Measurements from ENCODE around the gene KRT81. TPM values are rescaled to one million over a fixed set of nuclear protein-coding genes. Genes with fewer than 3 reads are reported as not detected.

KRT81 gene
- total and polyA plus RNA-seq, 2 experiments from 2014 or later = 0.11 to 0.34 TPM

GRCh38 chr12:52266514-52266913, 24.8 kb downstream of the KRT81 start:
- H2AFZ ChIP-seq = no peak overlapping the region
- H3F3A ChIP-seq (ENCODE audit: insufficient read depth) = no peaks in the 10 kb centered on the region; the same call in 1 of the 2 replicates
- no peaks in the 10 kb centered on the region for H3K9me3 ChIP-seq (ENCODE audit: low read depth)
- TF ChIP-seq EZH2 (IDR thresholded peaks at IDR 0.05; ENCODE audit: insufficient read depth, poor library complexity, severe bottlenecking) = no peak
- no peak for TF ChIP-seq EZH2phosphoT487 (IDR thresholded peaks at IDR 0.05; ENCODE audit: insufficient read depth, low read depth)
- H3K79me2 ChIP-seq (ENCODE audit: insufficient read depth) = no peaks in the 10 kb centered on the region
- H3K4me3 ChIP-seq = no peak overlapping the region
- 96 to 100% methylated on average over 2 of the region's 2 CpGs for WGBS, 2 experiments (ENCODE audit: low coverage in 1 of 2, low lambda C conversion rate in 2 of 2, missing lambda C conversion rate in 2 of 2)
- DNase-seq = no peak
- no peak overlapping the region for H3K9ac ChIP-seq
- no peaks in the 10 kb centered on the region for H4K20me1 ChIP-seq (ENCODE audit: insufficient read depth)
- H3K36me3 ChIP-seq (ENCODE audit: low read depth) = no peaks in the 10 kb centered on the region
- no peak overlapping the region for H3K4me2 ChIP-seq (ENCODE audit: unreplicated experiment)
- in situ Hi-C loops (cut with MboI) = no loop called here
- no peaks in the 10 kb centered on the region for H3K27me3 ChIP-seq (replicated peaks; ENCODE audit: insufficient read depth)
- no peak overlapping the region for H3K27ac ChIP-seq
- no peaks in the 10 kb centered on the region for H3K9me2 ChIP-seq (ENCODE audit: insufficient read depth)
- peaks cover 10% of the 10 kb centered on the region; the same call in 1 of the 2 replicates for H3K4me1 ChIP-seq (ENCODE audit: insufficient read depth)

- no peak for TF ChIP-seq EZH2 (IDR thresholded peaks at IDR 0.05; ENCODE audit: insufficient read depth, poor library complexity, severe bottlenecking)
- TF ChIP-seq EZH2phosphoT487 (IDR thresholded peaks at IDR 0.05; ENCODE audit: insufficient read depth, low read depth) = no peak
- no peaks in the 10 kb centered on the region for H4K20me1 ChIP-seq (ENCODE audit: insufficient read depth)
- H3K36me3 ChIP-seq (ENCODE audit: low read depth) = no peaks in the 10 kb centered on the region
- H3K4me2 ChIP-seq (ENCODE audit: unreplicated experiment) = no peak overlapping the region
- peaks cover 13% of the 10 kb centered on the region for H3K27me3 ChIP-seq (replicated peaks; ENCODE audit: insufficient read depth)
- no peak for DNase-seq
- no peak overlapping the region for H3K27ac ChIP-seq
- no peaks in the 10 kb centered on the region for H3K9me3 ChIP-seq (ENCODE audit: low read depth)
- in situ Hi-C loops (cut with MboI) = no loop called here
- no peaks in the 10 kb centered on the region for H3K9me2 ChIP-seq (ENCODE audit: insufficient read depth)
- H3K9ac ChIP-seq = no peak overlapping the region
- H3K4me3 ChIP-seq = no peak overlapping the region
- 39 to 40% methylated on average over 2 of the region's 2 CpGs for WGBS, 2 experiments (ENCODE audit: low coverage in 1 of 2, low lambda C conversion rate in 2 of 2, missing lambda C conversion rate in 2 of 2)
- peaks cover 14% of the 10 kb centered on the region; the same call in 1 of the 2 replicates for H3K4me1 ChIP-seq (ENCODE audit: insufficient read depth)
- H3K79me2 ChIP-seq (ENCODE audit: insufficient read depth) = no peaks in the 10 kb centered on the region
- no peak overlapping the region for H2AFZ ChIP-seq
- no peaks in the 10 kb centered on the region; the same call in 1 of the 2 replicates for H3F3A ChIP-seq (ENCODE audit: insufficient read depth)
Measured at GRCh38 chr12:52264435-52264825, 26.9 kb downstream of the KRT81 start.

DNA sequence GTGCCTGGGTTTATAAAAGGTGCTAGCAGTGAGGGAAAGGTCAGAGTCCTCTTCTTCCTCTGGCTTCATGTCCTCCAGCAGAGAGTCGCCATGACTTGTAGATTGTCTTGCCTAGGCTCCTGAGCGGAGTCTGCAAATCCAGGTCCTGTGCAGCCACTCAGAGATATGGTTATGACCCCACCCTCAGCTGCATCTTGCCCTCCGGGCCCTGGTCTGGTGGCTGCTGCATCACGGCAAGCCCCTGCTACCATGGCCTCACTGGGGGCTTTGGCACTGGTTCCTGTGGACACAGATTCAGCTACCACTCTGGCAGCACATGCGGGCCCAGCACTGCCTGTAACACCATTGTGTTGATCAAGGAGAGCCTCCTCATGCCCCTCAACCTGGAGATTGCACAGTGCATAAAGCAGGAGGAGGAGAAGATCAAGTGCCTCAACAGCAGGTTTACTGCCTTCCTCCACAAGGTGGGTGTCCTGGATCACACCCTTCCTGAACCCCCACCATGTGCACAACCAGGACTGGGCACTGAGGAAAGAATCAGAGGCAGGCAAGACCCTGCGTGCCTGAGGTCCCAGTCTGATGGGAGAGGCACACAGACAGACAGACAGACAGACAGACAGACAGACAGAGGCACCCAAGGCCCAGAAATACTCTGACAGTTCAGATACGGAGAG, 27.4 kb downstream of the KRT81 start:
- Histone ChIP-seq H3K79me2 (ENCODE audit: insufficient read depth) (no peaks in the 10 kb centered on the region), H3K9ac (no peak overlapping the region), H3K27me3 (replicated peaks; ENCODE audit: insufficient read depth) (peaks cover 19% of the 10 kb centered on the region), H3K36me3 (ENCODE audit: low read depth) (no peaks in the 10 kb centered on the region), H2AFZ (no peak overlapping the region), H3K4me1 (ENCODE audit: insufficient read depth) (peaks cover 14% of the 10 kb centered on the region; the same call in 1 of the 2 replicates), H3K4me2 (ENCODE audit: unreplicated experiment) (no peak overlapping the region), H3K4me3 (no peak overlapping the region), H3K9me3 (ENCODE audit: low read depth) (no peaks in the 10 kb centered on the region), H3K9me2 (ENCODE audit: insufficient read depth) (no peaks in the 10 kb centered on the region), H4K20me1 (ENCODE audit: insufficient read depth) (no peaks in the 10 kb centered on the region), H3F3A (ENCODE audit: insufficient read depth) (no peaks in the 10 kb centered on the region; the same call in 1 of the 2 replicates), H3K27ac (no peak overlapping the region)
- no peak for DNase-seq
- no peak for TF ChIP-seq EZH2phosphoT487 (IDR thresholded peaks at IDR 0.05; ENCODE audit: insufficient read depth, low read depth)
- TF ChIP-seq EZH2 (IDR thresholded peaks at IDR 0.05; ENCODE audit: insufficient read depth, poor library complexity, severe bottlenecking) = no peak
- WGBS, 2 experiments (ENCODE audit: low coverage in 1 of 2, low lambda C conversion rate in 2 of 2, missing lambda C conversion rate in 2 of 2) = 81 to 82% methylated on average over 7 of the region's 7 CpGs
- in situ Hi-C loops (cut with MboI) = no loop called here

DNA sequence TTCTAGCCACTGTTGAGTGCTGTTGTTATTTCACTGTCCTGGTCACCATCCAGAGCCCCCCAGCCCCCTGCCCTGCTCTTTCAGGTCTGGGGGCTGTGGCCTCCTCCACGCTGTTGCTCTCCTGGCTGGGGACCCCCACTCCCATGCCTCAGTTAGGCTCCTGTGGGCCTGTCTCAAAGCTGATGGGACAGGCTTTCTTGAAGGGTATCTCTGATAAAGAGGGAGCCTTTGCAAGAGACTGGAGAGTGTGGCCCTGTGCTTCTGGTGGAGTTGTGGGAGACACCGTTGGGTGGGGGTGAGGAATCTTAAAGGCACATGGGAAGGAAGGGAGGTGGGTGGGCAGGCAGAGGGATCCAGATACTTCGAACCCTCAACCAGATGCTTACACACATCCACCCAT, 29.0 kb downstream of the KRT81 start:
- Histone ChIP-seq H3K9me2 (ENCODE audit: insufficient read depth) (no peaks in the 10 kb centered on the region), H3K4me2 (ENCODE audit: unreplicated experiment) (no peak overlapping the region), H3K9ac (no peak overlapping the region), H3K27ac (no peak overlapping the region), H3K36me3 (ENCODE audit: low read depth) (no peaks in the 10 kb centered on the region), H3K4me3 (no peak overlapping the region), H2AFZ (no peak overlapping the region), H3K4me1 (ENCODE audit: insufficient read depth) (0 out of 2 replicates have a peak, but pooled peaks cover 3% of the 10 kb centered on the region), H3K79me2 (ENCODE audit: insufficient read depth) (no peaks in the 10 kb centered on the region), H3K27me3 (replicated peaks; ENCODE audit: insufficient read depth) (peaks cover 32% of the 10 kb centered on the region), H3K9me3 (ENCODE audit: low read depth) (no peaks in the 10 kb centered on the region), H4K20me1 (ENCODE audit: insufficient read depth) (no peaks in the 10 kb centered on the region), H3F3A (ENCODE audit: insufficient read depth) (no peaks in the 10 kb centered on the region)
- TF ChIP-seq EZH2phosphoT487 (IDR thresholded peaks at IDR 0.05; ENCODE audit: insufficient read depth, low read depth) (no peak), EZH2 (IDR thresholded peaks at IDR 0.05; ENCODE audit: insufficient read depth, poor library complexity, severe bottlenecking) (no peak)
- DNase-seq = no peak
- in situ Hi-C loops (cut with MboI) = no loop called here
- WGBS, 2 experiments (ENCODE audit: low coverage in 1 of 2, low lambda C conversion rate in 2 of 2, missing lambda C conversion rate in 2 of 2) = 78 to 93% methylated on average over 1 to 3 of the region's 3 CpGs
